Stimulated activated CD4-positive, alpha-beta T cell treated with anti-CD3 and anti-CD28 coated beads, Interleukin-12 subunit alpha, Interleukin-12 subunit beta, amount 100 ng/mL, for 48 hours (primary cell): ENCODE data around the gene ATP9A.
A peak's percentile ranks its signal among the peaks of the same experiment; 100 is the strongest.
"Not testable (repeated sequence)": the region's sequence is repeated elsewhere in the genome, so short reads cannot be mapped to it uniquely, and the experiment has no call there.

Source experiments
- DNase-seq, 3 donors: peaks; one replicate each; pipeline ENCODE4 v3.0.0-alpha.2; 2020; ENCODE audit warnings: low read depth in 2 of 3, low spot score in 1 of 3

ATP9A gene

GRCh38 chr20:51792960-51793359 is 24.8 kb upstream of the ATP9A start:
- no peak for DNase-seq

GRCh38 chr20:51791626-51792025 is 23.4 kb upstream of the ATP9A start:
- no peak for DNase-seq

GRCh38 chr20:51790256-51790655 is 22.1 kb upstream of the ATP9A start:
- no peak for DNase-seq

- no peak for DNase-seq
Observed at GRCh38 chr20:51789434-51789833, 21.2 kb upstream of the ATP9A start.

GRCh38 chr20:51788822-51789221 is 20.6 kb upstream of the ATP9A start:
- DNase-seq, result no peak

- DNase-seq, result no peak
Observed at GRCh38 chr20:51784299-51784698, 16.1 kb upstream of the ATP9A start.

- not testable (repeated sequence) for DNase-seq
Observed at GRCh38 chr20:51778229-51778759, 10.1 kb upstream of the ATP9A start.

- DNase-seq, result no peak
Observed at GRCh38 chr20:51775241-51775640, 7.1 kb upstream of the ATP9A start.

- no peak for DNase-seq
Observed at GRCh38 chr20:51772236-51772635, 4.0 kb upstream of the ATP9A start.

GRCh38 chr20:51769976-51770615 is 1.9 kb upstream of the ATP9A start:
- DNase-seq, result no peak

- DNase-seq, result no peak
Observed at GRCh38 chr20:51768759-51769517, 748 bp upstream of the ATP9A start.

- peak in 2 of 3 donors; percentile 27 to 31 for DNase-seq
Observed at GRCh38 chr20:51766994-51767866, 960 bp downstream of the ATP9A start.

- DNase-seq, result not testable (repeated sequence)
Observed at GRCh38 chr20:51765381-51765780, 2.8 kb downstream of the ATP9A start.

GRCh38 chr20:51763965-51764602 is 4.1 kb downstream of the ATP9A start:
- no peak for DNase-seq

GRCh38 chr20:51760905-51761546 is 7.2 kb downstream of the ATP9A start:
- DNase-seq, result no peak

GRCh38 chr20:51759769-51760510 is 8.2 kb downstream of the ATP9A start:
- DNase-seq, result no peak

GRCh38 chr20:51758978-51759544 is 9.1 kb downstream of the ATP9A start:
- no peak for DNase-seq

GRCh38 chr20:51757226-51757625 is 11.0 kb downstream of the ATP9A start:
- no peak for DNase-seq

- no peak for DNase-seq
Observed at GRCh38 chr20:51756653-51757052, 11.5 kb downstream of the ATP9A start.
